Fibroblast of mammary gland (primary cell): ENCODE data around the gene SLIT1.

Experiments
- DNase-seq: peaks from one replicate; pipeline ENCODE4 v3.0.0-alpha.2; 2010; ENCODE audit warnings: low read depth
- H3K4me3 ChIP-seq: 2 replicates; pipeline ENCODE4 v1.5.1; 2011; ENCODE audit warnings: low read depth, mild to moderate bottlenecking, low read length, moderate library complexity; ENCODE audit not compliant: control insufficient read depth
- CTCF ChIP-seq: conservative IDR thresholded peaks from 2 replicates; pipeline ENCODE4 v1.5.1; 2011; ENCODE audit warnings: low read depth, low read length, inconsistent platforms; ENCODE audit not compliant: control insufficient read depth, insufficient read depth

The SLIT1 gene

GRCh38 chr10:97063271-97063982, 122.3 kb downstream of the SLIT1 start:
- no peak for TF ChIP-seq CTCF
- DNase-seq, result no peak
- H3K4me3 ChIP-seq, result no peak overlapping the region

GRCh38 chr10:97062456-97062855, 123.3 kb downstream of the SLIT1 start:
- DNase-seq, result no peak
- TF ChIP-seq CTCF, result no peak

GRCh38 chr10:97062046-97062445, 123.7 kb downstream of the SLIT1 start:
- no peak for TF ChIP-seq CTCF
- no peak for DNase-seq
- no peak overlapping the region for H3K4me3 ChIP-seq

More at GRCh38 chr10:97062456-97062855, 123.3 kb downstream of the SLIT1 start:
- H3K4me3 ChIP-seq, result no peak overlapping the region

- TF ChIP-seq CTCF, result no peak
- H3K4me3 ChIP-seq, result no peak overlapping the region
- DNase-seq, result no peak
These were observed 124.3 kb downstream of the SLIT1 start for GRCh38 chr10:97061423-97061822.

GRCh38 chr10:97060441-97061084, 125.2 kb downstream of the SLIT1 start:
- DNase-seq, result no peak
- no peak for TF ChIP-seq CTCF
- H3K4me3 ChIP-seq, result no peak overlapping the region

GRCh38 chr10:97059872-97060205, 125.9 kb downstream of the SLIT1 start:
- no peak for DNase-seq
- no peak overlapping the region for H3K4me3 ChIP-seq
- TF ChIP-seq CTCF, result no peak
